Subcutaneous adipose tissue (tissue), 4 donors: Measurements from ENCODE around the gene CATSPERZ. TPM values are rescaled to one million over a fixed set of nuclear protein-coding genes. Genes with fewer than 3 reads are reported as not detected.

Source experiments
- CTCF ChIP-seq: fragments of 450-650 bp; IDR thresholded peaks from one replicate; pipeline ENCODE4 v1.5.1; 2016; ENCODE audit warnings: low read depth, mild to moderate bottlenecking, control low read depth, antibody characterized with exemption, moderate library complexity
- total RNA-seq, 4 donors: library from RNA; depleted of rRNA; stranded (reverse); fragments of >200 nt; gene quantifications; one replicate each; pipeline ENCODE4 v1.1.0, GENCODE V29; 2016

Gene CATSPERZ, protein sequence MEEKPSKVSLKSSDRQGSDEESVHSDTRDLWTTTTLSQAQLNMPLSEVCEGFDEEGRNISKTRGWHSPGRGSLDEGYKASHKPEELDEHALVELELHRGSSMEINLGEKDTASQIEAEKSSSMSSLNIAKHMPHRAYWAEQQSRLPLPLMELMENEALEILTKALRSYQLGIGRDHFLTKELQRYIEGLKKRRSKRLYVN
- not detected for total RNA-seq

DNA sequence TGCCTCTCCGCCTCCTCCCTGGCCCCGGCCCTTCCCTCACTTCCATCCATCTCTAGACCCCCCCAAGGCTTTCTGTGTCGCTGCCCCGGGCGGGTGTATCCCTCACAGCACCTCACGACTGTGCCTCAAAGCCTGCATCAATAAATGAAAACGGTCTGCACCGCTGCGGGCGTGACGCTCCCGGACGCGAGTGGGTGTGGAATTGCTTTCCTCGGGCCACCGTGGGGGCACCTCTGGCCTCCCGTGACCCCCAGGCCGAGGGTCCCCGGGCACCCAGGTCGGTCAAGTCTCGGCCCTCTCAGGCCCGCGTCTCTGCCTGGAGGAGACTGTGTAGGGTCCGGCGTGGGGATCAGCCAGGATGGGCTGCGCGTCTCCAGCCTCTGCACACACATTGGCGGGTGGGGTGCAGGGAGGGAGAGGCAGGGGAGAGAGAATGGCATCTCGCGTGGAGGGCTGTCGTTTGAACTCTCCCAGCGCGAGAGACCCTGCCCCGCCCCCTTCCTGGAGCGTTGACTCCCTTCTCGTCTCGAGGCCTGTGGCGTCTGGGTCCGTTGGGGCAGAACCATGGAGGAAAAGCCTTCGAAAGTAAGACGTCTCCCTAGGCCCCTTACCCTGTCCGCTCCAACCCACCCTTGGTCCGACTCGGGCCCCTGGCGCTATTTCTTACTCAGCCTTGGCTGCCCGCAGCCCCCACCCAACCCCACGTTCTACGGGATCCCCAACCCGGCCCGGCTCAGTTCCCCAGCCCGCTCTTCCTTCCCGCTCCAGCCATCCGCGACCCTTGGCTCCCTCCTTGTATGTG is at the start of gene CATSPERZ:
TSS of gene CATSPERZ (plus strand) at position 512 of the 802 bp plus-strand sequence. CDS start at position 565, 53 bp downstream.
- no peak for TF ChIP-seq CTCF

DNA sequence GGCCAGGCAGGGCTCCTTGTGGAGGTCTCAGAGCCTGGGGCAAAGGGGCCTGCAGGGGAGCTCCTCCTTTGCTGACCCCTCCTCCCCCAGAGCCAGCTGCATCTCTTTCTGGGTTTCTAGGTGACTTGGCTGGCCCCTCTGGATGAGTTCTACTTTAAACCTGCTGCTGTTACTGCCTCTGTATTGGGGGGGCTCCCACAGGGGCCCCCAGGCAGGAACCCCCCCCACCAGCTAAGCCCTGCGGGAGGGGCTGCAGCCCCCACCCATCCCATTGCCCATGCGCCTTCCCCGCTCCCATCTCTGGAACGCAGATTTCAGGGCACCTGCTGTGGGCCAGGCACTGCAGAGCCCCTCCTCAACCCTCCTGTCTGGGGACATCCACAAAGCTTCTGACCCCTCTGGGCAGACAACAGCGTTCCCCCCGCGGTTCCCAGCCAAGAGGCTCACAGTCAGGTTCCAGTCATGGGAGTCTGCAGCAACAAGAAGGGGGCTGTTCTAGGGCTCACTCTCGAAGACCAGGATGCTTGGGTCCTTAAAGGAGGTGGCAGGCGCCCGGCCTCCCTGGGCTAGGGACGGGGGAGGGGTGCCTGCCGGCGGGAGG is 49.6 kb upstream of the CATSPERZ start:
- TF ChIP-seq CTCF: no peak

DNA sequence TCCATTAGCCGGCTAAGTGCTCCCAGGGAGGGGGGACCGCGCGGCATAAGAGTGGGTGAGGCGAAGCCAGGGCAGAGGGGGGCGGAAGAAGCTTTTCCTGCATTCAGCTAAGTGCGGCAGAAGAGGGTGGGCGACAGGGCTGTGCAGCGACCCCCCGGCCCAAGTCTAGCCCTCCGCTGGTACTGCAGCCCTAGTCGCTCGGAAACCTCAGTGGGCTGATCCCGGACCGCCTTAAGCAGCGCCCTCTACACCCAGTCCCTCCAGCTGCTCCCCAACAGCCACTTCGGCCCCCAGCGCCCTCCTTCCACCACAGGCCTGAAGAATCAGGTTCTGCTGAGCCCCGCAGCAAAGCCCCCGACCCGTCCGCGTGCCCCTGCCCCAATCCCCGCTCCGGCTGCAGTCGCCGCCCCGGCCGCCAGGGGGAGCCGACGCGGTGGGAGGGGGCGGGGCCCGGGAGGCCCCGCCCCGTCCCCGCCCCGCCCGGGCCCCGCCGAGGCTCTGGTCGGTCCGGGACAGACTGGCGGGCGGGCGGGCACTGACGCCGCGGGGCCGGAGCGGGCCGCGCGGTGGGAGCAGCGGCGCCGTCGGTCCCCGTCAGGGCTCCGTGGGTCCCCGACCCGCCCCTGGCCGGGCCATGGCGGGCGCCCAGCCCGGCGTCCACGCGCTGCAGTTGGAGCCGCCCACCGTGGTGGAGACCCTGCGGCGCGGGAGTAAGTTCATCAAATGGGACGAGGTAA is 49.0 kb upstream of the CATSPERZ start, which contains the start of gene PLCB3:
TSS of gene PLCB3 (plus strand) at position 515 of the 737 bp plus-strand sequence. CDS start at position 635, 120 bp downstream.
- no peak for TF ChIP-seq CTCF

- no peak for TF ChIP-seq CTCF
Observed at GRCh38 chr11:64251753-64252002, 48.5 kb upstream of the CATSPERZ start.

DNA sequence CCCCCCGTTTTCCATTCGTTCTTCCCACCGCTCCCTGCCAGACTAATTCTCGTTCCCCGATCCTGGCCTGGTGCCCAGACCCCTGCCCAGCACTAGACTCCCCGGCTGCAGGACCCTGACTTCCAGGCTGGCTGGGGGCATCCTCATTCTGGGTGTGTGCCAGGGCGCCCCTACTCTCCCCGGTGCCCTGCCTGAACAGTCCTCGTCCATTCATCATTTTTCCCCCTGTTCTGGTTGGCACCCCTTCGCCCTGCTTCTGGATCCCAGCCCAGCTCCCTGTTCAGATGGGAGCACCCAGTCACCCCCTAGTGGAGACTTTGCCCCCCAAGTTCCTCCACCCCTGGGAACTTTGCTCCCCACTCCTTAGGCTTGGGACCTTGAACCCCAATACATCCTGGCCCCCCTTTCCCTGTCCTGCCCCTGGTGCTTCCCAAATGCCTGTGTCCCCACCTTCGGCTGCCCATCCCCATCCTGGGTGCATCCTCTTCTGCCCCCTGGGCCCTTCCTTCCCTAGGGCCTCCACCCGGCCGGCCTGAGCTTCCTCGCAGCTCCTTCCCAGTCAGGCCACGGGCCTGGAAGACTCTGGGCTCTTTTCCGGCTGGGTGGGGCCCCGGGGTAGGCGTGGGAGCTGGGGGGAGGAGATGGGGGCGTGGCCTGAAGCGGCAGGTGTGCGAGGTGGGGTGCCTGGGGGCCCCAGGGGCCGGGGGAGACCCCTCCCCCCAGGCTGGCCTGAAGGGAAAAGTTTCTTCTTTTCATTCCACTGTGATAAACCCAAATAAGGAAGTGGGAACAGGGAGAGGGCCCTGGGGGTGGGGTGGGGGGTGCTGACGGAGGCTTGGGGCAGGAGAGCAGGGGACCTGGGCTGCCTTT is 47.9 kb upstream of the CATSPERZ start:
- no peak for TF ChIP-seq CTCF

DNA sequence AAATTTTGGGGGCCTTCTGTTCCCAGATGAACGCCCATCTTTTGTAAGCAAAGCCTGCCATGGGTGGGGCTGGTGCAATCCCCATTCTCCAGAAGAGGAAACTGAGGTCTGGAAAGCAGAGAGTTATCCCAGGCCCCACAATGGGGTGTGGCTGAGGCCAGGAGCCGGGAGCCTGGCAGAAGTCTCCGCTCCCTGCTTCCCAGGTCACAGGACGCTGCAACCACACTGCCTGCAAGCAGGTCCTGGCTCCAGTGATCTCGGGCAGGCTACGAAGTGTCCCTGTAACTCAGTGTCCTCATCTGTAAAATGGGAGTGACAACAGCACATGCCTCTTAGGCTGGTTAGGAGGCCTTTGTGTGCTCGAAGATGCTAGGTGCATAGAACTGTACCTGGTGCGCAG is 47.1 kb upstream of the CATSPERZ start:
- no peak for TF ChIP-seq CTCF
